Stimulated activated CD4-positive, alpha-beta T cell treated with anti-CD3 and anti-CD28 coated beads, Interleukin-15, amount 100 ng/mL, for 24 hours (primary cell): Measurements from ENCODE around the gene GON7.
"Not testable (repeated sequence)": the region's sequence is repeated elsewhere in the genome, so short reads cannot be mapped to it uniquely, and the experiment has no call there.

Experiments used
- DNase-seq: peaks from one replicate; pipeline ENCODE4 v3.0.0-alpha.2; 2020

The GON7 gene

GRCh38 chr14:93199031-93199430 is 7.8 kb downstream of the GON7 start:
- DNase-seq, result no peak

GRCh38 chr14:93195316-93195999 is 11.4 kb downstream of the GON7 start:
- DNase-seq, result no peak

GRCh38 chr14:93186956-93187355 is 19.9 kb downstream of the GON7 start:
- no peak for DNase-seq

- no peak for DNase-seq
Observed at GRCh38 chr14:93186466-93186865, 20.4 kb downstream of the GON7 start.

- DNase-seq, result no peak
Observed at GRCh38 chr14:93185349-93185720, 21.5 kb downstream of the GON7 start.

- DNase-seq, result peak; percentile 90
Observed at GRCh38 chr14:93184391-93185348, 22.2 kb downstream of the GON7 start, which contains the start of the genes LYSET and MOAP1. Gene LYSET, plus strand, starts transcription at chr14:93185317. Its CDS starts 89 bp downstream, at chr14:93185406. Gene MOAP1, minus strand, starts transcription at chr14:93184897. Its CDS starts 655 bp downstream, at chr14:93184242.

GRCh38 chr14:93183596-93184317 is 23.1 kb downstream of the GON7 start:
- DNase-seq, result no peak

- no peak for DNase-seq
Observed at GRCh38 chr14:93175492-93175891, 31.4 kb downstream of the GON7 start.

GRCh38 chr14:93174731-93175130 is 32.1 kb downstream of the GON7 start:
- DNase-seq, result not testable (repeated sequence)

- DNase-seq, result no peak
Observed at GRCh38 chr14:93173943-93174395, 32.9 kb downstream of the GON7 start.

- DNase-seq, result no peak
Observed at GRCh38 chr14:93171376-93171775, 35.5 kb downstream of the GON7 start.

- not testable (repeated sequence) for DNase-seq
Observed at GRCh38 chr14:93170141-93170540, 36.7 kb downstream of the GON7 start.

GRCh38 chr14:93169619-93170018 is 37.2 kb downstream of the GON7 start:
- DNase-seq, result not testable (repeated sequence)

- DNase-seq, result not testable (repeated sequence)
Observed at GRCh38 chr14:93168610-93169009, 38.3 kb downstream of the GON7 start.

- not testable (repeated sequence) for DNase-seq
Observed at GRCh38 chr14:93165271-93166265, 41.3 kb downstream of the GON7 start.

GRCh38 chr14:93163564-93163963 is 43.3 kb downstream of the GON7 start:
- no peak for DNase-seq

GRCh38 chr14:93161411-93161940 is 45.4 kb downstream of the GON7 start:
- no peak for DNase-seq

- peak; percentile 14 for DNase-seq
Observed at GRCh38 chr14:93160353-93160801, 46.5 kb downstream of the GON7 start.

- DNase-seq, result peak; percentile 11
Observed at GRCh38 chr14:93159625-93160352, 47.1 kb downstream of the GON7 start.

- DNase-seq, result not testable (repeated sequence)
Observed at GRCh38 chr14:93158349-93158748, 48.5 kb downstream of the GON7 start.
